Panc1 (cell line): ENCODE data around the gene WDR90. TPM values are rescaled to one million over a fixed set of nuclear protein-coding genes. Genes with fewer than 3 reads are reported as not detected.

Source experiments
- ATAC-seq: fragments of 200-7000 bp; cut with Tn5 transposase; 2 replicates; pipeline ENCODE4 v1.9.1; 2020; ENCODE audit warnings: mild to moderate bottlenecking, moderate library complexity
- BruUV-seq: library from RNA; stranded (reverse); fragments of 400-500 nt; replicated peaks from 2 replicates; lab custom pipeline; 2021; lab: Mats Ljungman, UMichigan
- CTCF ChIA-PET: fragments of 300-600 bp; sonication (Branson Sonifier 250); formaldehyde crosslinking; loops from one replicate; lab custom pipeline; 2022; ENCODE audit warnings: antibody characterized with exemption; lab: Charles Lee
- POLR2A ChIA-PET: fragments of 300-600 bp; sonication (Branson Sonifier 250); formaldehyde crosslinking; loops from one replicate; lab custom pipeline; 2022; ENCODE audit warnings: antibody characterized with exemption; lab: Charles Lee
- DNase-seq: peaks from one replicate; pipeline ENCODE4 v3.0.0-alpha.2; 2010; ENCODE audit warnings: low read depth, low spot score
- H3K27ac ChIP-seq: 2 replicates; pipeline ENCODE4 v1.5.1; 2011; ENCODE audit warnings: mild to moderate bottlenecking, low read length, inconsistent platforms
- H3K27me3 ChIP-seq: fragments of 200-500 bp; sonication (Bioruptor generic); 2 replicates; pipeline ENCODE4 v1.6.0; 2014; ENCODE audit warnings: low read length, inconsistent platforms; ENCODE audit not compliant: control insufficient read depth, insufficient read depth
- H3K36me3 ChIP-seq: fragments of 200-500 bp; sonication (Bioruptor generic); 2 replicates; pipeline ENCODE4 v1.5.1; 2014; ENCODE audit warnings: inconsistent platforms, mild to moderate bottlenecking, low read length, moderate library complexity; ENCODE audit not compliant: control insufficient read depth, insufficient read depth
- H3K4me1 ChIP-seq: 2 replicates; pipeline ENCODE4 v1.5.1; 2011; ENCODE audit warnings: inconsistent platforms, mild to moderate bottlenecking, low read length, moderate library complexity; ENCODE audit not compliant: control insufficient read depth, insufficient read depth
- H3K4me3 ChIP-seq, 2 experiments: 2 replicates each; pipeline ENCODE4 v1.5.1; 2011 to 2012; ENCODE audit warnings: low read depth in 2 of 2, low read length in 2 of 2, mild to moderate bottlenecking in 2 of 2, inconsistent platforms in 1 of 2, moderate library complexity in 1 of 2
- H3K9me3 ChIP-seq: fragments of 200-500 bp; sonication (Bioruptor generic); 2 replicates; pipeline ENCODE4 v1.5.1; 2014; ENCODE audit warnings: low read depth, mild to moderate bottlenecking, inconsistent platforms, low read length, moderate library complexity; ENCODE audit not compliant: control insufficient read depth, insufficient read depth
- CTCF ChIP-seq: fragments of 450-650 bp; IDR thresholded peaks from 2 replicates; pipeline ENCODE4 v1.5.1; 2017; ENCODE audit warnings: mild to moderate bottlenecking
- POLR2AphosphoS5 ChIP-seq: IDR thresholded peaks from 2 replicates; pipeline ENCODE4 v1.6.1; 2012; ENCODE audit warnings: mild to moderate bottlenecking, low read depth, low read length, moderate library complexity
- REST ChIP-seq, 2 experiments: IDR thresholded peaks; 2 replicates each; pipeline ENCODE4 v1.6.1; 2011 to 2012; ENCODE audit warnings: low read depth in 2 of 2, control low read depth in 1 of 2, low read length in 1 of 2, mild to moderate bottlenecking in 1 of 2, moderate library complexity in 1 of 2; ENCODE audit not compliant: insufficient read depth in 1 of 2
- SIN3A ChIP-seq: IDR thresholded peaks from 2 replicates; pipeline ENCODE4 v1.6.1; 2012; ENCODE audit warnings: low read depth, mild to moderate bottlenecking, low read length, moderate library complexity, borderline replicate concordance; ENCODE audit not compliant: insufficient read depth
- TCF7L2 ChIP-seq: IDR thresholded peaks from 2 replicates; pipeline ENCODE4 v1.6.1; 2011; ENCODE audit warnings: mild to moderate bottlenecking, low read depth, low read length, inconsistent platforms
- in situ Hi-C: cut with HindIII; loops from 2 replicates; pipeline ENCODE4 v1.10.0; 2016; ENCODE audit warnings: low sequenced_read_pairs, low pct_unique_long_range_greater_than_20kb
- intact Hi-C: fragments of 100-400 bp; cut with micrococcal nuclease; formaldehyde crosslinking; loops from one replicate; pipeline ENCODE4 v1.10.0; 2022; ENCODE audit not compliant: unreplicated experiment
- total RNA-seq: library from RNA; stranded (reverse); gene quantifications from one replicate; pipeline ENCODE4 v1.2.1, GENCODE V29; 2021; ENCODE audit not compliant: unreplicated experiment

The WDR90 gene
- total RNA-seq, 1 experiment from 2014 or later: 58.9 TPM

GRCh38 chr16:700684-701584, 51.8 kb downstream of the WDR90 start:
- in situ Hi-C loops (no loop called here), intact Hi-C loops (no loop called here)
- DNase-seq: no peak
- ChIA-PET CTCF (interaction anchor here (0.7 kb wide), 1 partner anchor 15 kb away, joined by 3 read pairs; no protein-coding TSS in a partner anchor), POLR2A (no interaction called here)
- H3K4me3 ChIP-seq: no peak overlapping the region
- no peak overlapping the region for H3K27ac ChIP-seq
- H3K27me3 ChIP-seq: no peaks in the 10 kb centered on the region
- H3K9me3 ChIP-seq: no peaks in the 10 kb centered on the region
- ATAC-seq: peak; percentile 39; the same call in 1 of the 2 replicates
- BruUV-seq: no TSS peak
- H3K4me1 ChIP-seq: no peaks in the 10 kb centered on the region; the same call in 1 of the 2 replicates
- TF ChIP-seq REST (IDR thresholded peaks at IDR 0.05; ENCODE audit: insufficient read depth in 1 of 2, low read depth in 2 of 2, low read length in 1 of 2) (peak; percentile 90 to 97), TCF7L2 (no peak)
- H3K36me3 ChIP-seq: peaks cover 5% of the 10 kb centered on the region; the same call in 1 of the 2 replicates

DNA sequence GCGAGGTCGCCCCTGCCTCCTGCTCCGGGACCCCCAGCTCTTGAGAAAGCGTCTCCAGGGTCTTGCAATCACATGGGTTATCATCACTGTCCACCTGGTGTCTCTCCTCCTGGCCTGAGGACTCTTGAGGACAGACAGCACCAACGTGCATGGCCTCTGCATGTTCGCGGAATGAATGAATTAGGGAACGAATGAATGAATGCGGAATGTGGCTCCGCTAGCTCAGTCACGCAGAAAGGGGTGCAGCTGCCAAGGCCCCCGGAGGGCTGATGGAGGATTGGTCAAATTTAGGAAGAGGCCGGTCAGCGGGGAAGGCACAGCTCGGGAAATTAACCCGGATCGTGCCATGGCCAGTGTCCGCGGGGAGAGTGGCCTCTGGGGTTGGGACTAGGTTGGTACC, 53.2 kb downstream of the WDR90 start:
- Histone ChIP-seq H3K36me3 (peaks cover 5% of the 10 kb centered on the region; the same call in 1 of the 2 replicates), H3K27ac (no peak overlapping the region), H3K9me3 (no peaks in the 10 kb centered on the region), H3K27me3 (no peaks in the 10 kb centered on the region), H3K4me3 (no peak overlapping the region), H3K4me1 (peaks cover 6% of the 10 kb centered on the region)
- in situ Hi-C loops (no loop called here), intact Hi-C loops (no loop called here)
- ChIA-PET CTCF (no interaction called here), POLR2A (no interaction called here)
- ATAC-seq: no peak
- DNase-seq: no peak
- no TSS peak for BruUV-seq
- TF ChIP-seq CTCF: no peak
- TF ChIP-seq SIN3A: no peak
- TF ChIP-seq POLR2AphosphoS5: no peak
- no peak for TF ChIP-seq TCF7L2
- no peak for TF ChIP-seq REST (IDR thresholded peaks at IDR 0.05; ENCODE audit: insufficient read depth in 1 of 2, low read depth in 2 of 2, low read length in 1 of 2)
